Measurements from ENCODE around the gene TCP1.

TCP1 gene

DNA sequence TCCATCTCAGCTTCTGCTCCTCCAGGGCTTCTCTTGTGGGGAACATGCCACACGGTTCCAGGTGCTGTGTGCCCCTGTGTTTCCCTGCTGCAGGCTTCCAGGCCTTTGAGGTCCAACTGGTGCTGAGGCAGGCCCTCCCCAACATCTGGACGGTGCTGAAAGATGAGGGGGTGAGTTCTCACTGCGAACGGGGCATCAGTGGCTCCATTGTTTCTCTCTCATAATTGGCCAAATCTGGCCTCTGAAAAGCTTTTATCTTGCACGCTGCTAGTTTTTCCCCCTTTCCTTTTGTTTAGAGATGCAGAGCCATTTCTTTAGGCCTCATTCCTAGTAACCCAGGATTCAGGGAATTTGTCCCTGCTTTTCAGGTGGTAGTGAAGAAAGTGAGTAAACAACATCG, 19.2 kb upstream of the TCP1 start:
- CTCF ChIA-PET: no interaction called here

GRCh38 chr6:159807150-159807858, 17.9 kb upstream of the TCP1 start:
- H3K4me3 ChIP-seq (ENCODE audit: low read depth, low read length): no peak overlapping the region
- H3K4me1 ChIP-seq (ENCODE audit: control insufficient read depth, insufficient read depth, low read length): peaks cover 4% of the 10 kb centered on the region
- CTCF ChIA-PET: no interaction called here
- H3K27ac ChIP-seq (ENCODE audit: extremely low read depth, low read depth, low read length): no peak overlapping the region
- H3K36me3 ChIP-seq (ENCODE audit: control insufficient read depth in 2 of 2, insufficient read depth in 1 of 2, low read length in 2 of 2): no peaks in the 10 kb centered on the region
- no peaks in the 10 kb centered on the region for H3K9me3 ChIP-seq (ENCODE audit: control insufficient read depth, insufficient read depth, low read depth, low read length)
- POLR2A ChIA-PET: interaction anchor here (0.6 to 5.7 kb wide), 4 partner anchors 17 to 194 kb away, joined by 3 to 47 read pairs (median 4); partner anchors contain the start of genes MRPL18 and TCP1
- no peak for TF ChIP-seq ZNF548 (tag by site-specific recombination; IDR thresholded peaks at IDR 0.05)
- 0 out of 2 replicates have a peak, but pooled peaks have one; percentile 18 for TF ChIP-seq ZNF692 (tag by site-specific recombination; IDR thresholded peaks at IDR 0.05)
- TF ChIP-seq PRDM6 (tag by site-specific recombination; IDR thresholded peaks at IDR 0.05): peak; percentile 69
- peak; percentile 56; the same call in 1 of the 2 replicates for TF ChIP-seq ZNF350 (tag by site-specific recombination; IDR thresholded peaks at IDR 0.05)
- TF ChIP-seq, protein P1, sequence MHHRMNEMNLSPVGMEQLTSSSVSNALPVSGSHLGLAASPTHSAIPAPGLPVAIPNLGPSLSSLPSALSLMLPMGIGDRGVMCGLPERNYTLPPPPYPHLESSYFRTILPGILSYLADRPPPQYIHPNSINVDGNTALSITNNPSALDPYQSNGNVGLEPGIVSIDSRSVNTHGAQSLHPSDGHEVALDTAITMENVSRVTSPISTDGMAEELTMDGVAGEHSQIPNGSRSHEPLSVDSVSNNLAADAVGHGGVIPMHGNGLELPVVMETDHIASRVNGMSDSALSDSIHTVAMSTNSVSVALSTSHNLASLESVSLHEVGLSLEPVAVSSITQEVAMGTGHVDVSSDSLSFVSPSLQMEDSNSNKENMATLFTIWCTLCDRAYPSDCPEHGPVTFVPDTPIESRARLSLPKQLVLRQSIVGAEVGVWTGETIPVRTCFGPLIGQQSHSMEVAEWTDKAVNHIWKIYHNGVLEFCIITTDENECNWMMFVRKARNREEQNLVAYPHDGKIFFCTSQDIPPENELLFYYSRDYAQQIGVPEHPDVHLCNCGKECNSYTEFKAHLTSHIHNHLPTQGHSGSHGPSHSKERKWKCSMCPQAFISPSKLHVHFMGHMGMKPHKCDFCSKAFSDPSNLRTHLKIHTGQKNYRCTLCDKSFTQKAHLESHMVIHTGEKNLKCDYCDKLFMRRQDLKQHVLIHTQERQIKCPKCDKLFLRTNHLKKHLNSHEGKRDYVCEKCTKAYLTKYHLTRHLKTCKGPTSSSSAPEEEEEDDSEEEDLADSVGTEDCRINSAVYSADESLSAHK (tag by site-specific recombination; IDR thresholded peaks at IDR 0.05): peak; percentile 81
- no peak for TF ChIP-seq SETDB1 (IDR thresholded peaks at IDR 0.05; ENCODE audit: insufficient read length, low read length)
- no peak for TF ChIP-seq ZNF335 (tag by site-specific recombination; conservative IDR thresholded peaks at IDR 0.05)

More for the DNA sequence above, 19.2 kb upstream of the TCP1 start:
- Histone ChIP-seq H3K9me3 (ENCODE audit: control insufficient read depth, insufficient read depth, low read depth, low read length) (no peaks in the 10 kb centered on the region), H3K4me1 (ENCODE audit: control insufficient read depth, insufficient read depth, low read length) (peaks cover 4% of the 10 kb centered on the region), H3K4me3 (ENCODE audit: low read depth, low read length) (no peak overlapping the region), H3K27ac (ENCODE audit: extremely low read depth, low read depth, low read length) (no peak overlapping the region), H3K36me3 (ENCODE audit: control insufficient read depth in 2 of 2, insufficient read depth in 1 of 2, low read length in 2 of 2) (no peaks in the 10 kb centered on the region)
- TF ChIP-seq ZNF292 (tag by site-specific recombination; IDR thresholded peaks at IDR 0.05; ENCODE audit: borderline replicate concordance, low read depth) (no peak), GLIS1 (tag by site-specific recombination; IDR thresholded peaks at IDR 0.05) (no peak), ZNF785 (tag by site-specific recombination; IDR thresholded peaks at IDR 0.05) (no peak), ZNF677 (tag by site-specific recombination; IDR thresholded peaks at IDR 0.05) (no peak), TRIM28 (IDR thresholded peaks at IDR 0.05; ENCODE audit: borderline replicate concordance, low read length) (no peak), ZNF266 (tag by site-specific recombination; IDR thresholded peaks at IDR 0.05; ENCODE audit: low read depth) (no peak), ZFP69B (tag by site-specific recombination; IDR thresholded peaks at IDR 0.05) (no peak), HOXC10 (CRISPR knock-in tag; IDR thresholded peaks at IDR 0.05) (no peak), OSR2 (tag by site-specific recombination; IDR thresholded peaks at IDR 0.05) (no peak), ZBTB26 (tag by site-specific recombination; optimal IDR thresholded peaks at IDR 0.05) (no peak), HOXA7 (CRISPR knock-in tag; IDR thresholded peaks at IDR 0.05; ENCODE audit: borderline replicate concordance) (no peak), ZNF16 (tag by site-specific recombination; IDR thresholded peaks at IDR 0.05; ENCODE audit: low read depth) (no peak), ZSCAN30 (tag by site-specific recombination; IDR thresholded peaks at IDR 0.05) (no peak), GLIS2 (tag by site-specific recombination; IDR thresholded peaks at IDR 0.05) (no peak), KLF1 (tag by site-specific recombination; IDR thresholded peaks at IDR 0.05) (no peak), ZNF660 (tag by site-specific recombination; IDR thresholded peaks at IDR 0.05) (no peak), ZBTB48 (tag by site-specific recombination; IDR thresholded peaks at IDR 0.05) (no peak), ZNF114 (tag by site-specific recombination; IDR thresholded peaks at IDR 0.05) (no peak), ZNF518A (tag by site-specific recombination; conservative IDR thresholded peaks at IDR 0.05; ENCODE audit: low read depth) (no peak)
- POLR2A ChIA-PET: interaction anchor here (5.7 kb wide), 1 partner anchor 18 kb away, joined by 47 read pairs; the partner anchor contains the start of genes MRPL18 and TCP1
